PFSK-1 (cell line): ENCODE measurements around the gene BICRA.

ENCODE experiments used
- POLR2AphosphoS5 ChIP-seq: IDR thresholded peaks from 2 replicates; pipeline ENCODE4 v1.6.1; 2012; ENCODE audit warnings: low read depth, mild to moderate bottlenecking, control low read depth, low read length, moderate library complexity
- REST ChIP-seq, 2 experiments: IDR thresholded peaks; 2 replicates each; pipeline versions ENCODE4 v1.6.1 to v1.8.0; 2011 to 2012; ENCODE audit warnings: low read depth in 2 of 2, low read length in 2 of 2, control low read depth in 1 of 2, inconsistent platforms in 1 of 2, mild to moderate bottlenecking in 1 of 2, moderate library complexity in 1 of 2; ENCODE audit not compliant: insufficient read depth in 1 of 2
- SIN3A ChIP-seq: IDR thresholded peaks from 2 replicates; pipeline ENCODE4 v1.6.1; 2012; ENCODE audit warnings: mild to moderate bottlenecking, low read length, moderate library complexity, borderline replicate concordance; ENCODE audit not compliant: insufficient read depth

- TF ChIP-seq POLR2AphosphoS5 = no peak
- no peak for TF ChIP-seq SIN3A
- TF ChIP-seq REST (IDR thresholded peaks at IDR 0.05; ENCODE audit: insufficient read depth in 1 of 2, low read depth in 2 of 2, low read length in 2 of 2) = no peak
These were observed 13.0 kb upstream of the BICRA start for GRCh38 chr19:47595944-47596343.
